ENCODE data around the gene PRSS21. TPM values are rescaled to one million over a fixed set of nuclear protein-coding genes. Genes with fewer than 3 reads are reported as not detected.

PRSS21 gene
- total RNA-seq, 2 experiments from 2014 or later: 11.3 to 12.5 TPM

- ChIA-PET CTCF (interaction anchor here (0.9 to 1.7 kb wide), 2 partner anchors 69 to 120 kb away, joined by 3 to 4 read pairs; no protein-coding TSS in a partner anchor), POLR2A (interaction anchor here (1.7 kb wide), 1 partner anchor 31 kb away, joined by 4 read pairs; the partner anchor contains the start of gene ZG16B)
- Mint-ChIP-seq H3K4me3 (no peak overlapping the region), H3K27me3 (peaks cover 4% of the 10 kb centered on the region), H3K4me1 (ENCODE audit: low read depth) (no peaks in the 10 kb centered on the region), H3K27ac (no peak overlapping the region), H3K9me3 (peaks cover 5% of the 10 kb centered on the region), H3K36me3 (ENCODE audit: low read depth) (no peaks in the 10 kb centered on the region)
- ATAC-seq (no peak), DNase-seq (no peak)
- intact Hi-C loops (cut with micrococcal nuclease): no loop called here
- TF ChIP-seq CTCF (IDR thresholded peaks at IDR 0.05): no peak
Measured at GRCh38 chr16:2798723-2799204, 18.3 kb upstream of the PRSS21 start.

GRCh38 chr16:2799205-2799858 is 17.7 kb upstream of the PRSS21 start:
- ChIA-PET POLR2A (no interaction called here), CTCF (no interaction called here)
- H3K36me3 Mint-ChIP-seq (ENCODE audit: low read depth): no peaks in the 10 kb centered on the region
- intact Hi-C loops (cut with micrococcal nuclease): no loop called here
- no peak for TF ChIP-seq CTCF (IDR thresholded peaks at IDR 0.05)
- H3K27me3 Mint-ChIP-seq: peaks cover 4% of the 10 kb centered on the region
- no peak for ATAC-seq
- no peaks in the 10 kb centered on the region for H3K4me1 Mint-ChIP-seq (ENCODE audit: low read depth)
- H3K4me3 Mint-ChIP-seq: no peak overlapping the region
- no peak overlapping the region for H3K27ac Mint-ChIP-seq
- no peak for DNase-seq
- peaks cover 7% of the 10 kb centered on the region for H3K9me3 Mint-ChIP-seq

DNA sequence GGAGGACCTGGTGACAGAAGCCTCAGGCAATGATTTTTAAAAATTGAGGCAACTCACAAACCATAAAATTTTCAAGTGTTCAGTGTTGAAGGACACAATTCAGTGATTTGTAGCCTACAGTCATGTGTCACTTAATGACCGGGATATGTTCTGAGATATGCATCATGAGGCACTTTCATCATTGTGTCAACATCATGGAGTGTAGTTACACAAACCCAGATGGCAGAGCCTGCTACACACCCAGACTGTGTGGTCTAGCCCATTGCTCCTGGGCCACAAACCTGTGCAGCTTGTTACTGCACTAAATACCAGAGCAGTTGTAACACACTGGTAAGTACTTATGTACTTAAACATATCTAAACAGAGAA is 17.2 kb upstream of the PRSS21 start:
- H3K4me1 Mint-ChIP-seq (ENCODE audit: low read depth): no peaks in the 10 kb centered on the region
- no peak overlapping the region for H3K27ac Mint-ChIP-seq
- no peak for TF ChIP-seq CTCF (IDR thresholded peaks at IDR 0.05)
- H3K9me3 Mint-ChIP-seq: peaks cover 7% of the 10 kb centered on the region
- H3K27me3 Mint-ChIP-seq: no peaks in the 10 kb centered on the region
- CTCF ChIA-PET: interaction anchor here (1.5 to 1.6 kb wide), 2 partner anchors 8 to 127 kb away, joined by 4 to 6 read pairs; no protein-coding TSS in a partner anchor
- POLR2A ChIA-PET: interaction anchor here (0.8 to 1.2 kb wide), 2 partner anchors 17 to 48 kb away, joined by 3 read pairs; partner anchors contain the start of gene PRSS21
- H3K36me3 Mint-ChIP-seq (ENCODE audit: low read depth): no peaks in the 10 kb centered on the region
- ATAC-seq: no peak
- intact Hi-C loops (cut with micrococcal nuclease): no loop called here
- no peak for DNase-seq
- no peak overlapping the region for H3K4me3 Mint-ChIP-seq

DNA sequence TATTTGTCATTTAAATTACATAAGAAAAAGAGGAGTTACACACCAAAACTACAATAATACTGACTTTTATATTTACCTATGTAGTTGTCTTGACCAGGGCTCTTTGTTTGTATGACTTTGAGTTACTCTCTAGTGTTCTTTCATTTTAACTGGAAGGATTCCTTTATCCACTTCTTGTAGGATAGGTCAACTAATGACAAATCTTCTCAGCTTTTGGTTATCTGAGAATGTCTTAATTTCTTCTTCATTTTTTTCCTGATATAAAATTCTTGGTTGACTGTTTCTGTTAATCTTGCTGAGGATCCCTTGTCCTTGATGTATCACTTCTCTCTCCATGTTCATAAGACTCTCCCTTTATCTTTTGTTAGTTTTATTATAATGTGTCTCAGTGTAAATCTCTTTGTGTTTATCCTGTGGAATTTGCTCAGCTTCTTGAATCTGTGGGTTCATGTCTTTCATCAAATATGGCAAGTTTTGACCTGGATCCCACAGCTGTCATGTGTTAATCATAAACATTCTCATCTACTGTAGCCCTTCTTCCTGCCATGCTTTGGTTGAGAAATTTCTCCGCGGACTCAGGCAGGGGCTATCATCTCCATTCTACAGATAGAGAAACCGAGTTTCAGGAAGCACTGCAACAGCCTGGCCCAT is 13.4 kb upstream of the PRSS21 start:
- Mint-ChIP-seq H3K27ac (no peak overlapping the region), H3K27me3 (peaks cover 2% of the 10 kb centered on the region), H3K4me3 (no peak overlapping the region), H3K4me1 (ENCODE audit: low read depth) (no peaks in the 10 kb centered on the region), H3K9me3 (peaks cover 7% of the 10 kb centered on the region), H3K36me3 (ENCODE audit: low read depth) (no peaks in the 10 kb centered on the region)
- intact Hi-C loops (cut with micrococcal nuclease): no loop called here
- DNase-seq (no peak), ATAC-seq (no peak)
- CTCF ChIA-PET: no interaction called here
- POLR2A ChIA-PET: no interaction called here
- no peak for TF ChIP-seq CTCF (IDR thresholded peaks at IDR 0.05)

GRCh38 chr16:2804728-2805127 is 12.3 kb upstream of the PRSS21 start:
- no peak overlapping the region for H3K4me3 Mint-ChIP-seq
- H3K4me1 Mint-ChIP-seq (ENCODE audit: low read depth): no peaks in the 10 kb centered on the region
- ChIA-PET POLR2A (no interaction called here), CTCF (no interaction called here)
- no peak overlapping the region for H3K27ac Mint-ChIP-seq
- intact Hi-C loops (cut with micrococcal nuclease): no loop called here
- peaks cover 2% of the 10 kb centered on the region for H3K27me3 Mint-ChIP-seq
- H3K36me3 Mint-ChIP-seq (ENCODE audit: low read depth): no peaks in the 10 kb centered on the region
- ATAC-seq: no peak
- no peak for DNase-seq
- no peak for TF ChIP-seq CTCF (IDR thresholded peaks at IDR 0.05)
- peaks cover 7% of the 10 kb centered on the region for H3K9me3 Mint-ChIP-seq

Measured in activated CD8-positive, alpha-beta T cell treated with anti-CD3 and anti-CD28 coated beads for 36 hours (primary cell).